ENCODE measurements around the gene ACP2. TPM values are rescaled to one million over a fixed set of nuclear protein-coding genes. Genes with fewer than 3 reads are reported as not detected.

ACP2 gene
- total RNA-seq (10 to 100 TPM; 22.5 to 38.1 (median 29.7) TPM), polyA plus RNA-seq (10 to 100 TPM; 40.4 to 53.6 TPM)

- H3K36me3 ChIP-seq = peaks cover 0 to 18% (median 12%) of the 10 kb centered on the region in 3 donors
- H3K4me3 ChIP-seq = peak within 1 kb of the TSS; percentile 54 to 88 (median 80)
- H3K4me1 ChIP-seq = peaks cover 0 to 11% (median 5%) of the 10 kb centered on the region in 3 donors
- 0 to 1% methylated on average over 45 of the region's 45 CpGs for WGBS, 2 donors
- peak within 1 kb of the TSS; percentile 70 to 88 (median 82) for H3K27ac ChIP-seq
- H3K27me3 ChIP-seq = no peaks in the 10 kb centered on the region
- ATAC-seq (peak; percentile 97 to 99 (median 98)), DNase-seq (peak; percentile 81 to 96 (median 87)), FAIRE-seq (no peak)
- TF ChIP-seq CTCF (IDR thresholded peaks at IDR 0.05) = no peak
- no peaks in the 10 kb centered on the region for H3K9me3 ChIP-seq
- intact Hi-C loops (cut with DNase I) = no loop called here
Observed at GRCh38 chr11:47248664-47249377, at the start of gene ACP2. ACP2 (minus strand) TSS chr11:47248814; CDS start chr11:47248789, 25 bp downstream.

- intact Hi-C loops (cut with DNase I) = no loop called here
- Histone ChIP-seq H3K27ac (no peak overlapping the region), H3K4me3 (no peak overlapping the region), H3K9me3 (no peaks in the 10 kb centered on the region), H3K4me1 (no peaks in the 10 kb centered on the region), H3K27me3 (no peaks in the 10 kb centered on the region), H3K36me3 (peaks cover 0 to 66% (median 13%) of the 10 kb centered on the region in 3 donors)
- TF ChIP-seq CTCF (IDR thresholded peaks at IDR 0.05) = no peak
- WGBS, 2 donors = 91 to 93% methylated on average over 4 of the region's 4 CpGs
- ATAC-seq = no peak
- DNase-seq = no peak
- no peak for FAIRE-seq
Observed at GRCh38 chr11:47296045-47296444, 47.4 kb upstream of the ACP2 start.

GRCh38 chr11:47295385-47295784 is 46.8 kb upstream of the ACP2 start:
- FAIRE-seq = no peak
- Histone ChIP-seq H3K4me3 (no peak overlapping the region), H3K27ac (no peak overlapping the region), H3K27me3 (no peaks in the 10 kb centered on the region), H3K9me3 (no peaks in the 10 kb centered on the region), H3K36me3 (peaks cover 0 to 73% (median 13%) of the 10 kb centered on the region in 3 donors), H3K4me1 (no peaks in the 10 kb centered on the region)
- ATAC-seq = no peak
- TF ChIP-seq CTCF (IDR thresholded peaks at IDR 0.05) = no peak
- DNase-seq = no peak
- intact Hi-C loops (cut with DNase I) = no loop called here
- 93 to 95% methylated on average over 5 of the region's 5 CpGs for WGBS, 2 donors

- no peak overlapping the region for H3K27ac ChIP-seq
- ATAC-seq (no peak), DNase-seq (no peak), FAIRE-seq (no peak)
- no peaks in the 10 kb centered on the region for H3K4me1 ChIP-seq
- intact Hi-C loops (cut with DNase I) = no loop called here
- TF ChIP-seq CTCF (IDR thresholded peaks at IDR 0.05) = no peak
- H3K27me3 ChIP-seq = no peaks in the 10 kb centered on the region
- H3K4me3 ChIP-seq = no peak overlapping the region
- 92 to 95% methylated on average over 15 of the region's 15 CpGs for WGBS, 2 donors
- H3K36me3 ChIP-seq = peaks cover 0 to 75% (median 20%) of the 10 kb centered on the region in 3 donors
- no peaks in the 10 kb centered on the region for H3K9me3 ChIP-seq
Observed at GRCh38 chr11:47289856-47290255, 41.2 kb upstream of the ACP2 start.

- H3K27ac ChIP-seq = no peak overlapping the region
- intact Hi-C loops (cut with DNase I) = no loop called here
- ATAC-seq (no peak), FAIRE-seq (no peak), DNase-seq (no peak)
- H3K4me1 ChIP-seq = no peaks in the 10 kb centered on the region
- no peak overlapping the region for H3K4me3 ChIP-seq
- no peaks in the 10 kb centered on the region for H3K9me3 ChIP-seq
- H3K36me3 ChIP-seq = peaks cover 8 to 87% (median 37%) of the 10 kb centered on the region in 3 donors
- TF ChIP-seq CTCF (IDR thresholded peaks at IDR 0.05) = no peak
- no peaks in the 10 kb centered on the region for H3K27me3 ChIP-seq
- 91% methylated on average over 5 of the region's 5 CpGs for WGBS, 2 donors
Observed at GRCh38 chr11:47288066-47288465, 39.5 kb upstream of the ACP2 start.

All from pancreas (tissue), 10 donors.